22Rv1 (cell line): ENCODE results near the gene LHX2.
"Not testable (repeated sequence)": the region's sequence is repeated elsewhere in the genome, so short reads cannot be mapped to it uniquely, and the experiment has no call there.

ENCODE experiments used
- ZFX ChIP-seq: fragments of 450-650 bp; IDR thresholded peaks from 2 replicates; pipeline ENCODE4 v1.6.1; 2017; ENCODE audit warnings: antibody characterized with exemption, borderline replicate concordance
- TF ChIP-seq, protein P1 (sequence below): fragments of 450-650 bp; IDR thresholded peaks from 2 replicates; pipeline ENCODE4 v1.5.1; 2017; ENCODE audit warnings: mild to moderate bottlenecking

DNA sequence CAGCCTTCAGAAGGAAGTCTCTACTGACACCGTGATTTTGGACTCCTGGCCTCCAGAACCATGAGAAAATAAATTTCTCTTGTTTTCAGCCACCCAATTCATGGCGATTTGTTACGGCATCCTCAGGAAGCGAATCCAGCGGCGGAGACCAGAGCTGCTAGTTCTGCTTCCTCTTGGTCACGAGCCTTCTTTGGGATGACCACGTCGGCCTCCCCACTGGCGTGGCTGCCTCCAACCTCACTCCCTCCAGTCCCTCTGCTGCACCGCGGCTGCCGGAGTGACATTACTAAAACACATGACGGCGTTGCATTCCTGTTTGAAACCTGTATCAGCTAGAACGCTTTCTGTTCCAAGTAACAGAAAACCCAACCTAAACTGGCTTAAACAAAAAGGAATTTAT is 18.9 kb upstream of the LHX2 start:
- TF ChIP-seq, protein P1, sequence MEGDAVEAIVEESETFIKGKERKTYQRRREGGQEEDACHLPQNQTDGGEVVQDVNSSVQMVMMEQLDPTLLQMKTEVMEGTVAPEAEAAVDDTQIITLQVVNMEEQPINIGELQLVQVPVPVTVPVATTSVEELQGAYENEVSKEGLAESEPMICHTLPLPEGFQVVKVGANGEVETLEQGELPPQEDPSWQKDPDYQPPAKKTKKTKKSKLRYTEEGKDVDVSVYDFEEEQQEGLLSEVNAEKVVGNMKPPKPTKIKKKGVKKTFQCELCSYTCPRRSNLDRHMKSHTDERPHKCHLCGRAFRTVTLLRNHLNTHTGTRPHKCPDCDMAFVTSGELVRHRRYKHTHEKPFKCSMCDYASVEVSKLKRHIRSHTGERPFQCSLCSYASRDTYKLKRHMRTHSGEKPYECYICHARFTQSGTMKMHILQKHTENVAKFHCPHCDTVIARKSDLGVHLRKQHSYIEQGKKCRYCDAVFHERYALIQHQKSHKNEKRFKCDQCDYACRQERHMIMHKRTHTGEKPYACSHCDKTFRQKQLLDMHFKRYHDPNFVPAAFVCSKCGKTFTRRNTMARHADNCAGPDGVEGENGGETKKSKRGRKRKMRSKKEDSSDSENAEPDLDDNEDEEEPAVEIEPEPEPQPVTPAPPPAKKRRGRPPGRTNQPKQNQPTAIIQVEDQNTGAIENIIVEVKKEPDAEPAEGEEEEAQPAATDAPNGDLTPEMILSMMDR = not testable (repeated sequence)
- TF ChIP-seq ZFX = not testable (repeated sequence)
